GM18498 (cell line): ENCODE results near the gene LRRC23.

Experiments
- ATAC-seq: cut with Tn5 transposase; IDR thresholded peaks from one replicate; pipeline ENCODE4 v1.9.1; 2021; ENCODE audit warnings: mild to moderate bottlenecking, moderate library complexity; ENCODE audit not compliant: unreplicated experiment

LRRC23 gene

DNA sequence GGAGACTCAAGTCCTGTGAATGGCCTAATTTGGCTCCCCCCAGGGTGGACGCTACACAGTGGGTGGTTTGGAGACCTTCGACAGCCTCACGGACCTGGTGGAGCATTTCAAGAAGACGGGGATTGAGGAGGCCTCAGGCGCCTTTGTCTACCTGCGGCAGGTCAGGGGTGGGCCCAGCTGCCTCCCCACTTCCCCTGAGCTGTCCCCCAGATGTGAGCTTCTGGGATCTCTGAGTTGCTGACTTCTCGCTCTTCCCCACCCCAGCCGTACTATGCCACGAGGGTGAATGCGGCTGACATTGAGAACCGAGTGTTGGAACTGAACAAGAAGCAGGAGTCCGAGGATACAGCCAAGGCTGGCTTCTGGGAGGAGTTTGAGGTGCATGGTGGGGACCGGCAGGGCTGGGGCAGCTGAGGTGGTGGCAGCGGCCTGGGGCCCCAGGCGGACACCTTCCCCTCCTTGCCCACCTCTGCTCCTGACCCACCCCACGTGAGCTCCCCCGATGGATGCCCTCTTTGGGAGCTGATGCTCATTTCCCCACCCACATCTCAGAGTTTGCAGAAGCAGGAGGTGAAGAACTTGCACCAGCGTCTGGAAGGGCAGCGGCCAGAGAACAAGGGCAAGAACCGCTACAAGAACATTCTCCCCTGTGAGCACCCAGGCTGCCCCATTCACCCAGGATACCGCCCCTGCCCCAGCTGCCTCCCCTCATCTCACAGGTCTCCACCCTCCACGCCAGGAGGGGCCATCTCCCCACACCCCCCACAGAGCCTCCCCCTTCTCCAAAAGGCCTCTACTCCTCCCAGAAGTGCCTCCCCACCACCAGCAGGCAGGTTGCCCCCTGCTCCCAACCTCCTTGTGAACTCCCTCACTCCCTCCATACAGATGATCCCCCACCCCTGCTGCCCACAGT lies 50.7 kb downstream of the LRRC23 start:
- no peak for ATAC-seq

- ATAC-seq, result no peak
Observed at GRCh38 chr12:6956021-6956727, 51.6 kb downstream of the LRRC23 start.

GRCh38 chr12:6957151-6957701 lies 52.6 kb downstream of the LRRC23 start:
- no peak for ATAC-seq

- ATAC-seq, result no peak
Observed at GRCh38 chr12:6957741-6958608, 53.4 kb downstream of the LRRC23 start.

DNA sequence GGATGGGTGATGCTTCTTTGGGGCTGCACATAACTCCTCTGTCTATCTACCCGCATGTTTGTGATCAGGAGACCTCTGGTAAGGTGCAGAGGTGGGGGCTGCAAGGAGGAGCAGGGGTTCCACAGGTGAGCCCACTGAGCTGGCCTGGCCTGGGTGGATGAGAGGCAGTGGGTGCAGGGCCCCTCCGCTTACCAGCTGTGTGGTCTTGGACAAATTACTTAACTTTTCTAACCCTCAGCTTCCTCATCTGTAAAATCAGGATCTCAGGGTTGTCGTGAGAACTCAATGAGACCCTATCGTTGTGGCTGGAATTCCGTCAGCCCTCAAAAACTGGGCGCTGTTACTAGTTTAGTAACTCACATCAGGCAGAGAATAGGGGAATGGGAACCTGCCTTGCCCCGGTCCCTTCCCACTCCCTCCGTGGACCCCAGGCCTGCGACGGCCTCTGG lies 54.0 kb downstream of the LRRC23 start:
- peak; percentile 0 for ATAC-seq

DNA sequence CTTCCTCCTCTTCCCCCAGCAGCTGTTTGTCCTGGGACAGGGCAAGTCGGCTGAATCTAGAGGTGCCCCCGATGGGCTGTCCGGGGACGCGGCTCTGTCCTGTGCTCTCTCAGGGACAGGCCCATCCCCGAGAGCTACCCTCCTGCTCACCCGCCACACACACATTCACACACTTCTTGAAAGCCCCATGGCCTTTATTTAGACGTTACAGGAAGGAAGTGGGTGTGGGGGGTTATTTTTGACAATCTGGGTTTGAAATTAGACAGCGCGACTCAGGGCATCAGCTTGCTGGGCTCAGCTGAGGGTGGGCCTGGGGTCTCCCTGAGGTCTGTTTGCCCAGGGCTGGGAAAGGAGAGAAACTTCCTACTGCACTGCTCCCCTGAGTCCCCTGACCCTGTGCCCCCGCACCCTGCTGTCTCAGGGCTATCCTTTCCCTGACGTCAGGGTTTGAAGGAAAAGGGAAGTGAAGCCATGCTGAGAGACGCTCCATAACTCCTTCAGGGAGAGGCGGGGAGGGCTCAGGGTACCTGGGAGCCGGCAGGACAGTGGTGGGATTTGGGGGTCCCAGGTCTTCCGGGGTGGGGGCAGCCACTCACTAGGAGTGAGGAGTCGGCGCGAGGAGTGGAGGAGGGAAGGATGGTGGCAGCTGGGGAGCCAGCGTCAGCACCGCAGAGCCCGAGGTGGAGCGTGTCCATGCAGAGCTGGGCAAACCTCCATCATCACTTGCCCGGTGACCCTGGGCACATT lies 54.6 kb downstream of the LRRC23 start:
- peak; percentile 53 for ATAC-seq

- ATAC-seq, result no peak
Observed at GRCh38 chr12:6959805-6960592, 55.4 kb downstream of the LRRC23 start.

DNA sequence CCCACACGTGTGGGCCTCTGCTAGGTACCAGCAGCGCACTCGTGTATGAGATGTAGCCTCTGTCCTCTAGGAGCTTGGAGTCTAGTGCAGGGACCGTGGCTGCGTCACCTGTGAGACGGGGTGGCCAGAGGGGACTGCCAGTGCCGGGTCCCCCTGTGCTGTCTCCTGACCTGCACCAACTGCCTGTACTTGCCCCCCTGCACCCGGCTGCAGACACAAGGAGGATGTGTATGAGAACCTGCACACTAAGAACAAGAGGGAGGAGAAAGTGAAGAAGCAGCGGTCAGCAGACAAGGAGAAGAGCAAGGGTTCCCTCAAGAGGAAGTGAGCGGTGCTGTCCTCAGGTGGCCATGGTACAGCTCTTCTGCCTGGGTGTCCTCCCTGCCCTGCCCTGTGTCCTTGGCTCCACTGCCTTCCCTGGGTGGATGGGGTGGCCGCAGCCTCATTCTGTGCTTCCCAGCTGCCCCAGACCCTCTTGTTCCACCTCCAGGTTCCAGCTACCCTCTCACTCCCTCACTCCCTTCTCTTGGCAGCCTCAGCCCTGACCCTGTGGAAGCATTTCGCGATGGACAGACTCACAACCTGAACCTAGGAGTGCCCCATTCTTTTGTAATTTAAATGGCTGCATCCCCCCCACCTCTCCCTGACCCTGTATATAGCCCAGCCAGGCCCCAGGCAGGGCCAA lies 56.1 kb downstream of the LRRC23 start:
- peak; percentile 24 for ATAC-seq

DNA sequence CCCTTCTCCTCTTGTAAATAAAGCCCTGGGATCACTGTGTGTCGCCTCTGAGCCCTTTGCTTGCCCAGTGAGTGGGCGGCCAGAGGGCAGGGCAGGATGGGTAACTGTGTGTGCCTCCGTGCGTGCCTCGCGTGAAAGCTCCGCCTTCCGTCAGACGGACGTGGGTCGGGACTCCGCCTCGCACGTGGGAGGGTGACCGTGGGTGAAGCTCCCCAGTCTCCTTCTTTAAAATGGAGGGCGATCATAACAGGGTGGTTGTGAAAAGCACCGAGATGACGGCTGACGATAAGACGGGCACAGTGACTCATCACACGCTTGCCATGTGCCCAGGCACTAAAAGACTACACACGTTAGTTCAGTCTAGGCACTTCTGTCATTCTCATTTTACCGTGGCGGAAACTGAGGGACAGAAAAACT lies 56.7 kb downstream of the LRRC23 start:
- ATAC-seq, result no peak

DNA sequence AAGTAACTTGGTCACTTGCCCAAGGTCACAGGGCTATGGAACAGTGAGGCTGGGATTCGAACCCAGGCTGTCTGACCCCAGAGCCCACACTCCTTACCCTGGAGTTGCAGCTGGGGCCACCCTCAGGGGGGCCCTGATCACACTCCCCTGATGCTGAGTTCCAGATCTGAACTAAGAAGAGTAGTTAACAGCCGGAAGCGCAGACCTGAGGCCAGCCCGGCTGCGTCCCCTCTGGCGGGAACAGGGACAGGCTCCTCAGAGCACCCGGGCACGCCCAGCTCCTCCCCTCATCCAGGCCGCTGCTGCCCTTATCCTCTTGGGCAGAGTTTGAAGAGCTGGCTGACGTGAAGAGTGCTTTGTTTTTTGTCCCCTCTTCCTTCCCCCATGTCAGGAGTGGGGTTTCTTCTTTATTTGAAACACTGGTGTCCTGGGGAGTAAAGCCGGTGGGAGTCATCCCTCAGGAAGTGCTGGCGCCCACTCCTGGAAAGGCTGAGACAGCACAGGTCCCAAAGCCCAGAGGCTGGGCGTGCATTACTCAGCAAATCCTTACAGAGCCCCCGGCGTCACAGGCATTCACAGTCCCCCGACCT lies 57.2 kb downstream of the LRRC23 start:
- ATAC-seq, result no peak

- no peak for ATAC-seq
Observed at GRCh38 chr12:6962285-6963015, 57.8 kb downstream of the LRRC23 start.

DNA sequence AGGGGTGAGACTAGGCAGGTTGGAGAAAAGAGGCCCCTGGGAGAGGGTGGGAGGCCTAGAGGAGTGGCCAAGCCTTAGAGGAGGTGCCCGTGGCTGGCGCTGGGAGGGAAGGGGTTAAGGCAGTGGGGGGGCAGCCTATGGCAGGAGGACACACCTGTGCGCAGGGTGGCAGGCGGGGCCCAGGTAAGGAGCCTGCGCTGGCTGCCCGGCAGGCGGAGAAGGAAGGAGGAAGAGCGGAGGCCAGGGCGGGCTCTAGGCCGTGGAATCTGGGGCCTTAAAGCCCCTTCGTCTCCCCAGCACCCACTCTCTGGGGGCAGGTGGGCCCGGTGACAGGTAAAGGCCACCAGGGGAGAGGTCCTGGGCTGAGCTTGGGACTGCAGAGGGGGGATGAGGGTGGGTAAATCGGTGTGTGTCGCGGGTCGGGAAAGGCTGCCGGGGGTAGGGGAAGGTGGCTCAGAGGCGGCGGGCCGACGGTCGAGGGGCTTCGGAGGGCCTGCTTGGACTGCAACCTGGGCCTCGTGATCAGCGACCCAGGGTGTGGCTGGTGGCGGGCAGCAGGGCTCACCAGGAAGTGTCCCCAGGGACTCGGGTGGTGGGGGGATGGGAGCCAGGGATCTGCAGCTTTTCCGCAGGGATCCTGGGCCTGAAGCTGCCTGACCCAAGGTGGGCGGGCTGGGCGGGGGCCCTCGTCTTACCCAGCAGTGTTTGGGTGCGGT lies 58.6 kb downstream of the LRRC23 start:
- no peak for ATAC-seq
